ENCODE results near the gene DDR2. TPM values are rescaled to one million over a fixed set of nuclear protein-coding genes. Genes with fewer than 3 reads are reported as not detected.

The DDR2 gene
- total RNA-seq, 1 donor from 2014 or later: 4.4 TPM

GRCh38 chr1:162753998-162754585 lies 121.8 kb downstream of the DDR2 start:
- H3K36me3 Mint-ChIP-seq (ENCODE audit: unreplicated experiment): peaks cover 4% of the 10 kb centered on the region
- H3K4me3 Mint-ChIP-seq (ENCODE audit: unreplicated experiment): no peak overlapping the region
- no peak for DNase-seq
- no peaks in the 10 kb centered on the region for H3K9me3 Mint-ChIP-seq (ENCODE audit: unreplicated experiment)
- TF ChIP-seq CTCF (IDR thresholded peaks at IDR 0.05; ENCODE audit: partially characterized antibody, unreplicated experiment): no peak
- H3K27me3 Mint-ChIP-seq (ENCODE audit: unreplicated experiment): peaks cover 2% of the 10 kb centered on the region
- peaks cover 6% of the 10 kb centered on the region for H3K4me1 Mint-ChIP-seq (ENCODE audit: low read depth, unreplicated experiment)
- no peak overlapping the region for H3K27ac Mint-ChIP-seq (ENCODE audit: unreplicated experiment)

GRCh38 chr1:162755306-162755705 lies 123.0 kb downstream of the DDR2 start:
- Mint-ChIP-seq H3K4me3 (ENCODE audit: unreplicated experiment) (no peak overlapping the region), H3K27me3 (ENCODE audit: unreplicated experiment) (peaks cover 3% of the 10 kb centered on the region), H3K27ac (ENCODE audit: unreplicated experiment) (peak overlapping the region; percentile 28), H3K9me3 (ENCODE audit: unreplicated experiment) (no peaks in the 10 kb centered on the region), H3K4me1 (ENCODE audit: low read depth, unreplicated experiment) (peaks cover 6% of the 10 kb centered on the region), H3K36me3 (ENCODE audit: unreplicated experiment) (peaks cover 4% of the 10 kb centered on the region)
- no peak for TF ChIP-seq CTCF (IDR thresholded peaks at IDR 0.05; ENCODE audit: partially characterized antibody, unreplicated experiment)
- peak; percentile 39 for DNase-seq

- peaks cover 4% of the 10 kb centered on the region for H3K36me3 Mint-ChIP-seq (ENCODE audit: unreplicated experiment)
- H3K9me3 Mint-ChIP-seq (ENCODE audit: unreplicated experiment): no peaks in the 10 kb centered on the region
- H3K4me3 Mint-ChIP-seq (ENCODE audit: unreplicated experiment): no peak overlapping the region
- H3K27ac Mint-ChIP-seq (ENCODE audit: unreplicated experiment): no peak overlapping the region
- peaks cover 3% of the 10 kb centered on the region for H3K27me3 Mint-ChIP-seq (ENCODE audit: unreplicated experiment)
- H3K4me1 Mint-ChIP-seq (ENCODE audit: low read depth, unreplicated experiment): peaks cover 6% of the 10 kb centered on the region
- DNase-seq: no peak
- TF ChIP-seq CTCF (IDR thresholded peaks at IDR 0.05; ENCODE audit: partially characterized antibody, unreplicated experiment): no peak
Measured at GRCh38 chr1:162756523-162756922, 124.3 kb downstream of the DDR2 start.

GRCh38 chr1:162757476-162757875 lies 125.2 kb downstream of the DDR2 start:
- no peak overlapping the region for H3K27ac Mint-ChIP-seq (ENCODE audit: unreplicated experiment)
- H3K4me3 Mint-ChIP-seq (ENCODE audit: unreplicated experiment): no peak overlapping the region
- peaks cover 6% of the 10 kb centered on the region for H3K4me1 Mint-ChIP-seq (ENCODE audit: low read depth, unreplicated experiment)
- H3K36me3 Mint-ChIP-seq (ENCODE audit: unreplicated experiment): peaks cover 4% of the 10 kb centered on the region
- H3K27me3 Mint-ChIP-seq (ENCODE audit: unreplicated experiment): peaks cover 2% of the 10 kb centered on the region
- no peak for DNase-seq
- no peak for TF ChIP-seq CTCF (IDR thresholded peaks at IDR 0.05; ENCODE audit: partially characterized antibody, unreplicated experiment)
- H3K9me3 Mint-ChIP-seq (ENCODE audit: unreplicated experiment): no peaks in the 10 kb centered on the region

- Mint-ChIP-seq H3K27ac (ENCODE audit: unreplicated experiment) (no peak overlapping the region), H3K4me3 (ENCODE audit: unreplicated experiment) (no peak overlapping the region), H3K27me3 (ENCODE audit: unreplicated experiment) (peaks cover 2% of the 10 kb centered on the region), H3K36me3 (ENCODE audit: unreplicated experiment) (no peaks in the 10 kb centered on the region), H3K9me3 (ENCODE audit: unreplicated experiment) (peaks cover 2% of the 10 kb centered on the region), H3K4me1 (ENCODE audit: low read depth, unreplicated experiment) (no peaks in the 10 kb centered on the region)
- no peak for DNase-seq
- TF ChIP-seq CTCF (IDR thresholded peaks at IDR 0.05; ENCODE audit: partially characterized antibody, unreplicated experiment): no peak
Measured at GRCh38 chr1:162765788-162766187, 133.5 kb downstream of the DDR2 start.
